Transverse colon (tissue), 4 donors: ENCODE measurements around the gene GRM4.

Experiments
- EP300 ChIP-seq: sonication (generic); formaldehyde crosslinking; IDR thresholded peaks from one replicate; pipeline ENCODE4 v1.6.1; 2017; ENCODE audit warnings: antibody characterized with exemption, low read depth
- POLR2A ChIP-seq: fragments of 450-650 bp; IDR thresholded peaks from one replicate; pipeline ENCODE4 v1.6.1; 2016; ENCODE audit warnings: antibody characterized with exemption, mild to moderate bottlenecking, moderate library complexity
- POLR2AphosphoS5 ChIP-seq, 3 donors: sonication (generic); formaldehyde crosslinking; IDR thresholded peaks; one replicate each; pipeline ENCODE4 v1.6.1; 2016; ENCODE audit warnings: antibody characterized with exemption in 3 of 3
- TF ChIP-seq, protein P1 (sequence below), 5 experiments: fragments of 200-600 bp in 3 of 5; fragments of 450-650 bp in 2 of 5; sonication (generic) in 3 of 5; IDR thresholded peaks; 1 replicate in 2 of 5; 2 replicates in 3 of 5; pipeline ENCODE4 v1.5.1; 2016 to 2017; ENCODE audit warnings: antibody characterized with exemption in 5 of 5, inconsistent platforms in 3 of 5, mild to moderate bottlenecking in 2 of 5, moderate library complexity in 1 of 5

- no peak for TF ChIP-seq POLR2A
- TF ChIP-seq, protein P1, sequence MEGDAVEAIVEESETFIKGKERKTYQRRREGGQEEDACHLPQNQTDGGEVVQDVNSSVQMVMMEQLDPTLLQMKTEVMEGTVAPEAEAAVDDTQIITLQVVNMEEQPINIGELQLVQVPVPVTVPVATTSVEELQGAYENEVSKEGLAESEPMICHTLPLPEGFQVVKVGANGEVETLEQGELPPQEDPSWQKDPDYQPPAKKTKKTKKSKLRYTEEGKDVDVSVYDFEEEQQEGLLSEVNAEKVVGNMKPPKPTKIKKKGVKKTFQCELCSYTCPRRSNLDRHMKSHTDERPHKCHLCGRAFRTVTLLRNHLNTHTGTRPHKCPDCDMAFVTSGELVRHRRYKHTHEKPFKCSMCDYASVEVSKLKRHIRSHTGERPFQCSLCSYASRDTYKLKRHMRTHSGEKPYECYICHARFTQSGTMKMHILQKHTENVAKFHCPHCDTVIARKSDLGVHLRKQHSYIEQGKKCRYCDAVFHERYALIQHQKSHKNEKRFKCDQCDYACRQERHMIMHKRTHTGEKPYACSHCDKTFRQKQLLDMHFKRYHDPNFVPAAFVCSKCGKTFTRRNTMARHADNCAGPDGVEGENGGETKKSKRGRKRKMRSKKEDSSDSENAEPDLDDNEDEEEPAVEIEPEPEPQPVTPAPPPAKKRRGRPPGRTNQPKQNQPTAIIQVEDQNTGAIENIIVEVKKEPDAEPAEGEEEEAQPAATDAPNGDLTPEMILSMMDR (IDR thresholded peaks at IDR 0.05) = no peak
- TF ChIP-seq EP300 = no peak
- no peak for TF ChIP-seq POLR2AphosphoS5 (IDR thresholded peaks at IDR 0.05)
These were observed 100.1 kb downstream of the GRM4 start for GRCh38 chr6:34045771-34046170.
